SHP77 (cell line): ENCODE results near the gene GTF3C5.
A peak's percentile ranks its signal among the peaks of the same experiment; 100 is the strongest.

Experiments
- DNase-seq, 2 experiments: peaks; one replicate each; lab custom pipeline; 2025; lab: John Stamatoyannopoulos, UW

The GTF3C5 gene

GRCh38 chr9:133029994-133030316 lies 842 bp upstream of the GTF3C5 start:
- DNase-seq, result no peak

GRCh38 chr9:133031130-133031422 lies 279 bp downstream of the GTF3C5 start:
- no peak for DNase-seq

GRCh38 chr9:133031496-133031911 lies 707 bp downstream of the GTF3C5 start:
- no peak for DNase-seq

- DNase-seq, result no peak
These were observed 1.4 kb downstream of the GTF3C5 start for GRCh38 chr9:133032171-133032570.

GRCh38 chr9:133035669-133036068 lies 4.9 kb downstream of the GTF3C5 start:
- no peak for DNase-seq

- no peak for DNase-seq
These were observed 7.1 kb downstream of the GTF3C5 start for GRCh38 chr9:133037775-133038515.

GRCh38 chr9:133040892-133041479 lies 10.2 kb downstream of the GTF3C5 start:
- peak in 1 of 2 experiments; percentile 46 for DNase-seq

GRCh38 chr9:133041958-133042357 lies 11.2 kb downstream of the GTF3C5 start:
- no peak for DNase-seq

- no peak for DNase-seq
These were observed 11.9 kb downstream of the GTF3C5 start for GRCh38 chr9:133042676-133043075.

- DNase-seq, result no peak
These were observed 12.7 kb downstream of the GTF3C5 start for GRCh38 chr9:133043449-133044035.

GRCh38 chr9:133044125-133044524 lies 13.3 kb downstream of the GTF3C5 start:
- DNase-seq, result no peak

- DNase-seq, result no peak
These were observed 13.9 kb downstream of the GTF3C5 start for GRCh38 chr9:133044661-133045060.

GRCh38 chr9:133045132-133045531 lies 14.3 kb downstream of the GTF3C5 start:
- DNase-seq, result no peak

GRCh38 chr9:133046196-133046899 lies 15.6 kb downstream of the GTF3C5 start:
- no peak for DNase-seq

GRCh38 chr9:133046900-133047295 lies 16.1 kb downstream of the GTF3C5 start:
- no peak for DNase-seq

- DNase-seq, result peak in 1 of 2 experiments; percentile 17
These were observed 17.8 kb downstream of the GTF3C5 start for GRCh38 chr9:133048595-133048994.

- no peak for DNase-seq
These were observed 18.2 kb downstream of the GTF3C5 start for GRCh38 chr9:133049043-133049442.

- DNase-seq, result no peak
These were observed 19.3 kb downstream of the GTF3C5 start for GRCh38 chr9:133050142-133050541.

GRCh38 chr9:133050781-133051180 lies 20.0 kb downstream of the GTF3C5 start:
- DNase-seq, result peak; percentile 79 to 91

- DNase-seq, result no peak
These were observed 20.6 kb downstream of the GTF3C5 start for GRCh38 chr9:133051281-133051900.

GRCh38 chr9:133051966-133052539 lies 21.3 kb downstream of the GTF3C5 start:
- DNase-seq, result no peak

- no peak for DNase-seq
These were observed 23.5 kb downstream of the GTF3C5 start for GRCh38 chr9:133054194-133054890.
